ENCODE results near the gene PRKAG1.

Gene PRKAG1

DNA sequence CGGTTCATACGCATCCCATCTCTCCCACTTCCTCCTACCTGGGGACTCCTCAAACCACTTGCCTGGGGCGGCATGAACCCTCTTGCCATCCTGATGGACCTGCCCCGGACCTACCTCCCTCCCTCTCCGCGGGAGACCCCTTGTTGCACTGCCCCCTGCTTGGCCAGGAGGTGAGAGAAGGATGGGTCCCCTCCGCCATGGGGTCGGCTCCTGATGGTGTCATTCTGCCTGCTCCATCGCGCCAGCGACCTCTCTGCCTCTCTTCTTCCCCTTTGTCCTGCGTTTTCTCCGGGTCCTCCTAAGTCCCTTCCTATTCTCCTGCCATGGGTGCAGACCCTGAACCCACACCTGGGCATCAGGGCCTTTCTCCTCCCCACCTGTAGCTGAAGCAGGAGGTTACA is 36.8 kb downstream of the PRKAG1 start:
- DNase-seq (ENCODE audit: low spot score) = no peak

DNA sequence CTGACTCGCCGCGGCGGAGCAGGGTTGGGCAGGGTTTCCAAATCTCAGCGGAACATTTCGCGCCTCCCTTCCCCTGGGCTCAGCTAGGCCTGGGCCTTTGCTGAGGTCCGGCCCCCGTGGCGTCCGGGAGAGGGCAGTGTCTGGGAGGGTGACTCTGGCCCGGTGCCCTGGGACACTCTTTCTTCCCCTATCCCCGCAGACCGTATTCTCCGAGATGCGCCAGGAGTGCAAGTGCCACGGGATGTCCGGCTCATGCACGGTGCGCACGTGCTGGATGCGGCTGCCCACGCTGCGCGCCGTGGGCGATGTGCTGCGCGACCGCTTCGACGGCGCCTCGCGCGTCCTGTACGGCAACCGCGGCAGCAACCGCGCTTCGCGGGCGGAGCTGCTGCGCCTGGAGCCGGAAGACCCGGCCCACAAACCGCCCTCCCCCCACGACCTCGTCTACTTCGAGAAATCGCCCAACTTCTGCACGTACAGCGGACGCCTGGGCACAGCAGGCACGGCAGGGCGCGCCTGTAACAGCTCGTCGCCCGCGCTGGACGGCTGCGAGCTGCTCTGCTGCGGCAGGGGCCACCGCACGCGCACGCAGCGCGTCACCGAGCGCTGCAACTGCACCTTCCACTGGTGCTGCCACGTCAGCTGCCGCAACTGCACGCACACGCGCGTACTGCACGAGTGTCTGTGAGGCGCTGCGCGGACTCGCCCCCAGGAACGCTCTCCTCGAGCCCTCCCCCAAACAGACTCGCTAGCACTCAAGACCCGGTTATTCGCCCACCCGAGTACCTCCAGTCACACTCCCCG is 37.4 kb downstream of the PRKAG1 start:
- no peak for DNase-seq (ENCODE audit: low spot score)

DNA sequence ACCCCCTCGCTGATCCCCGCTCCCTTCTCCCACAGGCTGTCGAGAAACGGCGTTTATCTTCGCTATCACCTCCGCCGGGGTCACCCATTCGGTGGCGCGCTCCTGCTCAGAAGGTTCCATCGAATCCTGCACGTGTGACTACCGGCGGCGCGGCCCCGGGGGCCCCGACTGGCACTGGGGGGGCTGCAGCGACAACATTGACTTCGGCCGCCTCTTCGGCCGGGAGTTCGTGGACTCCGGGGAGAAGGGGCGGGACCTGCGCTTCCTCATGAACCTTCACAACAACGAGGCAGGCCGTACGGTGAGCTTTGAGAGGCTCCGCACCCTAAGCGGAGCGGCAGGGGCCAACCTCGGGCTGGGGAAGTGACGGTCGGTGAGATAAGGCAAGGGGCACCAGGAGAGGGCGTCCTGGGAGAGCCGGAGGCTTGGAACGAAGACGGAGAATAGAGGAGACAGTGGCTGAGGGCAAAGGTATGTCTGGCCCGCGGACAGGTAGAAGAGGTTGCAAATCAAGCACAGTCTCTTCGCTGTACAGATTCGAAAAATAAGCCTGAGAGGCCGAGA is 38.1 kb downstream of the PRKAG1 start:
- no peak for DNase-seq (ENCODE audit: low spot score)

DNA sequence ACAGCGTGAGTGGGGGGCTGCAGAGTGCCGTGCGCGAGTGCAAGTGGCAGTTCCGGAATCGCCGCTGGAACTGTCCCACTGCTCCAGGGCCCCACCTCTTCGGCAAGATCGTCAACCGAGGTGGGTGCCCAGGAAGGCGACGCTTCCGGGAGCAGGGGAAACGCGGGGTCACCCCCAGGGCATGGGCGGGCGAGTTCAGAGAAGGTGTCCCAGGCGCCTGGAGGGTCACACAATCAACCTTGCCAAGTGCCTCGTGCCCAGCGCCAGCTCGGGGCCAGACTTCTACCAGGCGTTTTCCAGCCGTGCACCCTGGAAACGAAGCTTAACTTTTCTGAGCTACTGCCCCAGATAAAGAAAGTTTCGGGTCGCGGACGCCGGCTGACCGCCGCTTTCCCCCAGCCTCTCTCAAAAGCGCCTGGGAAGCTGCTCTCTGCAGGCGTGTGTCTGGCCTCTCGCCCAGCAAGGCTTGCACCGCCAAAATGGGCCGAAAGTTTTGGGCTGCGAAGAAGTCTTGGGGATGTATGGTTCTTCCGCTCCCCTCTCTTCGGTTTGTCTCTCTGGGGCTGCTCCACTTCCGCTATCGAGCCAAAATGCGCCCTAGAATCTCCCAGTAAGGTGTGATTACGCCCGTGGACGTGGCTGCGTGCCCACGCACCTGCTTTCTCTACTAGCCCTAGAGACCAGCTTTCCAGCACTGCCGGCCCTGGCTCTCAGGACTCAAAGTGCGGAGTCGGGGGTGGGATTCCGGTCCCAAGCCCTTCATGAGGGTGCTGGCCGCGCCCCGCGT is 38.8 kb downstream of the PRKAG1 start:
- DNase-seq (ENCODE audit: low spot score) = no peak

DNA sequence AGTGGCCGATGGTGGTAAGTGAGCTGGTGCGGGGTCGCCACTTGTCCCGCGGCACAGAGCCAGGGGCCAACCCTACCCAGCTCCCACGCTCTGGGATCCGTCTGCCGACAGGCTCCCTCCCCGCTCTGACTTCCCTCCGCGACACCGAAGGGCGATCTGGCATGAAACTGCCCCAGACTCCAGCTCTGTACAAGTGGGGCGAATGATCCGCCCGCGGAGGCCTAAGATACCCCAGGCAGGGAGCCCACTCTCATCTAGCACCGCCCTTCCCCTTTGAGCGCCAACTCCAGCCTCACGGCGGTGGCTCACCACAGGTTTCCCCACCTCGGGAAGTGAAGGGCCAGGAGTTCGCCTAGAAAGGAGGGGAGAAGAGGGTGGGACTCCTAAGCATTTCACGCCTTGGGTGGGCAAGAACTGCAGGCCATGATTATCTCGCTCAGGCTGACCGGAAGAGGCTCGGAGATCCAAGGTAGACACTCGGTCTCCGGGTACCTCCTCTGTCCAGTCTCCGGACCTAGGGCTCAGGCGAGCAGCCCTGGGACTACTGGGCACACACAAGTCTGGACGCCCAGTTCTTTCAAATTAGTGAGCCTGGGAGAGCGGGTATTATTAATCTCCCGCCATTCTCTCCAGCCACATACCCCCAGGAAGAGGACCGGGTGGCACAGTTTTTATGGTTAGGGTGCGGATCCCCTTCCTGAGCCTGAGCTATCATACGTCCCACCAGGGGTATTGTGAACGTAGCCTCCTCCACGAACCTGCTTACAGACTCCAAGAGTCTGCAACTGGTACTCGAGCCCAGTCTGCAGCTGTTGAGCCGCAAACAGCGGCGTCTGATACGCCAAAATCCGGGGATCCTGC is 39.6 kb downstream of the PRKAG1 start:
- no peak for DNase-seq (ENCODE audit: low spot score)

DNA sequence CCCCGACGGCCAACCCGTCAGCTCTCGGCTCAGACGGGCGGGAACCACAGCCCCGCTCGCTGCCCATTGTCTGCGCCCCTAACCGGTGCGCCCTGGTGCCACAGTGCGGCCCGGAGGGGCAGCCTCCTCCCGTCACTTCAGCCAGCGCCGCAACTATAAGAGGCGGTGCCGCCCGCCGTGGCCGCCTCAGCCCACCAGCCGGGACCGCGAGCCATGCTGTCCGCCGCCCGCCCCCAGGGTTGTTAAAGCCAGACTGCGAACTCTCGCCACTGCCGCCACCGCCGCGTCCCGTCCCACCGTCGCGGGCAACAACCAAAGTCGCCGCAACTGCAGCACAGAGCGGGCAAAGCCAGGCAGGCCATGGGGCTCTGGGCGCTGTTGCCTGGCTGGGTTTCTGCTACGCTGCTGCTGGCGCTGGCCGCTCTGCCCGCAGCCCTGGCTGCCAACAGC is 40.3 kb downstream of the PRKAG1 start, which contains the start of gene WNT1:
Gene WNT1, plus strand, starts transcription at position 32 of the 450 bp plus-strand sequence. Its CDS starts 329 bp downstream, at position 361.
- DNase-seq (ENCODE audit: low spot score) = no peak

DNA sequence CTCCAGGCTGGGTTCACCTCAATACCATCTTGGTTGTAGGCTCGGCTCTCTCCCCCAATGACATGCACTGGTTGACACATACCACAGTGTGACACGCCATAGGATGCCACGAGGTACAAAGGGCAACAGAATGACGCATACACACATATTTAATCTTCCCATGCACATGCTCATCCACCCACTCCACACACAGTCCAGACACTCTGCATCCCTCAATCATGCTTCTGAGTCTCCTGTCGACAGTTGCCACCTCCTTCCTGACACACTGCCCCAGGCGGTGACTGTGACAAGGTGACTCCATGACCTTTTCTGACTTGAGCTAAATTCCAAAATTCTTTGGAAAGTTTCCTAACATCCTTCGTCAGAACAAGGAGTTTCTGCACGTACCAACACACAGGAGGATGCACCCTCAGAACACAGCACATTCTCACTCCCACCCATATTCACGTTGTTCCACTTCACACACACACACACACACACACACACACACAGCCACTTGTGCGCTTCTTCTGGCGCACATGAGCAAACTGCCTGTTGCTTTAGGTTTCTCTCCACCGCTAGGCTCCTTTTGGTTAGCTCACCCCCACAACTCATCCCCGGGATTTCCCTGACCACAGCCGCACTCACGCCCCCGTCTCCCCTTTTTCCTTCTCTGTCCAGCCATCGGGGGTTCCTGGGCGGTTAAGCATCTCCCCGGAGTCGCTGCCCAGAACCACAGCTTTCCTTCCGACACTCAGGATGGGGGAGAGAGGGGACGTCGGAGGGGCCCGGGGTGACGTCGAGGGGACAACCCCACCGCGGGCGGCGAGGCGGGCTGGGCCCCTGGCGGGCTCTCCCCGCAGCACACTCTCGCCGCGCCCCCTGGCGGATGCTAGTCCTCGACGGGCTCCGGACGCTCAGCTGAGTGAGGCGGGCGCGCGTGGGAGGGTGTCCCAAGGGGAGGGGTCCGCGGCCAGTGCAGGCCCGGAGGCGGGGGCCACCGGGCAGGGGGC is 41.0 kb downstream of the PRKAG1 start:
- DNase-seq (ENCODE audit: low spot score) = no peak

DNA sequence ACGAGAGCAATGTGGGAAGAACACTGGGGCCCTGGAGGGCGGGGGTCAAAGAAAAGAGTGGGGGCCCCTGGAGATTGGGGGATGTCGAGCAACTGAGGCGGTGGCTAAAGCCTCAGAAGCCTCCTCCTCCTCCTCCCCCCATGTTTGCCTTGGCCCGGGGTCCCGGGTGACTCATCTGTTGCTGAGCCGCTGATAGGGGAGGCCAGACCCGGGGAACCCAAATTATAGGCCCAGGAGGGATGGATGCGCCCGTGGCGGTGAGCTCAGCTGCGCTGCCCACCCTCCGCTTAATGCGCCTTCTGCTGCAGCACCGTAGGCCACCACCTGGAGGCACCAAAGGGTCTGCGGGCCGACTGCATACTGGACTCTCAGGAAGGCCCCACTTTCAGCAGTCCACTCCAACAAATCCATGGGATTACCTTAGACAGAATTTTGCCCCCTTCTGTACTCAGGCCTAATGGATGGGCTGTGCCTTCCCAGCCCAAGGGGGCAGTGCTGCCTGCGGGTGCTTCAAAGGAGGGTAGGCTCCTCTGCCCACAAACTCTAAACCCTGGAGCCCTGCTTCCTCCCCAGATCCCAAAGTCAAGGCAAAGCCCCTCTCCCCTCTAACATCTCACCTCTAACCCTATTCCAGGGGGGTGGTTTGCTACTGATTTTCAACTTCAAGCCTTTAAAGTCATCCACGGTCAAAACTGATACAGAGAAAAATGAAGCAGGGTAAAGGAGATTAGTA is 44.5 kb downstream of the PRKAG1 start:
- no peak for DNase-seq (ENCODE audit: low spot score)

DNA sequence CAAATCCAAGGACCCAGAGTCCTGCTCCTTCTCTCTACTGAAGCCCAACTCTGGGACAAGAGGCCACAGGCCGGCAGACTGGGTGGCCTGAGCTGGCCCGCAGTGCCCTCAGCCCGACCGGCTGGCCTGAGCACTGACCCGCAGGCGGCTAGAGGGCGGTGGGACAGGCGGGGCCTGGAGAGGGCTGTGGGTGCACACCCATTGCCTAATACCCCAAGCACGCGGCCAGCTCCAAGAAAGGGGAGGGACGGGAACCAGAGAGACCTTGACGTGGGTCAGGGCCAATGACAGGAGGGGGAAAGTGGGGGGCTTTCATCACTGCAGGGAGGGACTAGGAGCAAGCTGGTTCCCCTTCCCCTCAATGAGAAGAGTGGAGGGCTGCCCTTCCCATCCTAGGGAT is 45.0 kb downstream of the PRKAG1 start:
- DNase-seq (ENCODE audit: low spot score) = no peak

DNA sequence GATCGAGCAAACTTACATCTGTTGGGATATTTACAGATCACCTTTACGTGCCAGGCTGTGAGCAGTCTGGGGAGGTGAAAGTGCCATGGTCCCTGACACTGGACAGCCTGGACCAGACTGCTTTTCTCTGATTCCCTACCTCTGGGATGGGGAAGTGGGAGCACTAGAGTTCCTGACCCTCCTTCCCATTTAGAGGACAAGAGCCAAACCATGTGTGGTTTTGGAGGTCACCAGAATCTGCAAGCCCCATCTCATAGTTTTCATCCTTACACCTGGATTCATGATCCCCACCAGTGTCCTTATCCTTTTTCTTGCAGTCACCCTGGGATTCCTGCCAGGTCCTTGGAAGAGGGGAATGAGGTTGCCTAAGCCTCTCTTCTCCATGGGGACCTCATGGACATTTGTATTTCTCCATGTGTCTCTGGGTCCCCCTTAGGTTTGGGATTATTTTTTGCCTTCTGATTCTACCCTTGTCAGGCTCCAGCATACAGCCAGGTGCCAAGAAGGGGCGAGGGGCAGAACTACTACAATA is 45.6 kb downstream of the PRKAG1 start:
- no peak for DNase-seq (ENCODE audit: low spot score)

DNA sequence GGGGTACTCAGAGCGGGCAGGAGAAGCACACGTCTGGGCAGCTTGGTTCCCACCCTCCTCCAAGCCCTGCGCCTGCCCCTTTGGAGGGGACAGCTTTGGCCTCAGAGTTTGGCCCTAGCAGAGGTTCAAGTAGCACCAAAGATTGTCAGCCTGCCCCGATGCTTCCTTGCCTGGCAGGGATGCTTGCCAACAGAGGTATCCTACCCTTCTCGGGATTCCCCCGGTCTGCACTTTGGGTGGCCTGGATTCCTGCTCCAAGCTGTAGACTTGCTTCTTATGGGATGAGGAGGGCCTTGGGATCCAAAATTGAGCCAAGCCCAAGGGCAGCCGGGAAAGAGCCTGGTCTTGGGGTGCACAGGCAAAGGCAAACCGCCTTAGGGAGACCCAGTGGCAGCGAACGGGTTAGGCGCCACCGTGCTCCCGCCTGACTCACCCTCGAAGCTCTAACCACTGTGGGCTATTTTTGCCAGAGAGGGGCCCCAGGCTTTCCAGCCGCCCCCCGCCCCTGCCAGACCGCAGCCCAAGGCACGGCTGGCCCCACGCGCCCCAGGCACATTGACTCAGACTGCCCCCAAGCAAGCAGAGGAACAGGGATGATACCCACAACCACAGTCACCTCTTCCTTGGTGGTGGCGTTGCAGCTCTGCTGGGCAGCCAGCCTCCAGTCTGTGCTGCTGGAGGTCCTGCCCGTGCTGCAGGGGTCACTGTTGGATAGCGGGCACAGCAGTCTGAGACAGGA is 46.2 kb downstream of the PRKAG1 start:
- DNase-seq (ENCODE audit: low spot score) = no peak

DNA sequence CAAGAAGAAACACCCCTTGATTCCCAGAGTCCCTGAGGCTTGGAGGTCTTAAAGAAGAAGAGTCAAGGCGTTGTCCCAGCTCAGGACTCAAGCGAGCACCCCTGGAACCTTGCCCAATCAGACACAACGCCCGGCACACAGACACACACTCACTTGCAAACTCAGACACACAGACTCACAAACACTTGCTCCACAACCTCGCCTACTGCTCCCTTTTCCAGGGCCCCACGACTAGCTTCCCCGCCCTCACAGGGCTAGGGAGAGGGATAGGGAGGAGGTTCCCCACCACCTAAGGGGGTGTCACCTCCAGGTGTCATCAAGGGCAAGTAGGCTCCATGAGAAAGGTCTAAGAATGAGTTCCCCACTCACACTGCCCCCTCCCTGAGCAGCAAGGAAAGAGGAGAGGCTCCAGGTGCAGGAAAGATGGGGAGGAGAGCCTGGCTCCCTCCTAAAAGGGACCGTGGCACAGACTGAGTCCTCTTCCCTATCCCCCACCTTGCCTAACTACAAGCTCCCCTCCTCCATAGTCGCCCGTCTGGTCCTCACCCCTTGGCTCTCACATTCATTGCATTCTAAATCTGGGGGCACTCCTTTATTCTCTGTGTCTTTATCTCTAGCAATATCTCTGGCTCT is 47.8 kb downstream of the PRKAG1 start:
- no peak for DNase-seq (ENCODE audit: low spot score)

DNA sequence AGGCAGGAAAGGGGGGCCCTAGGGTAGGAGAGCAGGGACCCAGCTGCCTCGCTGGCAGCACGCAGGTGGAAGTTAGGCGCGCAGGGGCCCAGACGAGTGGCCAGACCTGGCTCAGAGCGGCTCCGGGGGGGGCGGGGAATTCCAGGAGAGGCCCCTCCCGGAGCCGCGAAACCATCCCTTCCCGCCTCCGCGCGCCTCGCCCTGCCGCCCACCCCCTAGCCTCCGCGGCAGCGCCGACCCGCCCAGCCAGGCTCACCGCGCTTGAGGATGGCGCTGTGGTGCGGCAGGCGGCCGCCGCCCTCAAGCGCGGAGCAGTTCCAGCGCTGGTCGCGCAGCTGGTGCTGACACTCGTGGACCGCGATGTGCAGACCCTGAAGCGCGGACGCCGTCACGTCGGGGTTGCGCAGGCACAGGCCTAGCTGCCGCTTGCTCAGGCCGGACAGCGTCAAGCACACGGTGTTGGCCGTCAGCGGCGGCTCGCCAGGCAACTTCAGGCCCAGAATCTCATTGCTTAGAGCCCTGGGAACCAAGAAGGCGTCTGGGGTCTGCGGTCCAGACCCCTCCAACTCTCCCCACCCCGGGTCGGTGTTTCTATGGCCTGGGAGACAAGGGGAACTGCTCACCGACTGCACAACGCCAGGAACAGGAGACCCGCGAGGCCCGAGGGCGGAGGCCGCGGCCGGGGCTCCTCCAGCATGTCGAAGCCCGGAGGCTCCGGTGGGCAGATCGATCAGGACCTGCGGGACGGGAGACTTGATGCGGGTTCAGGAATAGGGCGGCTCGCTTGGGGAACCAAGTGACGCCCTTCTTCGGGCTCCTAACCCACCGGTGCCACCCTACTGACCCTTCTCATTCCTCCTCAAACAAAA is 48.5 kb downstream of the PRKAG1 start:
- DNase-seq (ENCODE audit: low spot score) = no peak

DNA sequence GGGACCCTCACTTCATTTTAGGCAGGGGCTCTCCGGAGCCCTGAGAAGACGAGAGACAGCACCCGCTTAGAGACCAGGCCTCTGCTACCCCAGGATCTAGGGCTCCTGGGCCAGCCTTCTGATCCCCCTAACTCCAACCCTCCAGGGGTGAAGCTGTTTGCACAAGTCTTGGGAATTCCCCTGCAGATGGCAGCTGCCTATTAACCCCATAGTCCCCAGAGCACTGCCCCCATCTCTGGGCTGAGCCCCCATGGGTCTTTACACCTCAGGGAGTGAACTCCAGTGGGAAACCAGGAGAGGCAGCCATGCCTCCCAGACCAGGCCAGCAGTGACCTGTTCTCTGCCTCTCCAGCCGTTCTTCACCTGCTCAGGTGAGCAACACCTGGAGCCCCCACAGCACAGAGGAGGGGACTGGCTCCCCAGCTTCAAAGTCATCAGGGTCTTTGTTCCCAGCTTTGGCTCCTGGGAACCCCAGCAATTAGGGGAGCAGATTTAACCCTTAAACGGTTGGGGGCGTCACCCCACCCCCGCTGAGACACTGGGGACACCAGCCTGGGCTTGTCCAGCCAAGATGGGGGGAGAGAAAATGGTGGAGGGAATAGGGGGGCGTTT is 49.3 kb downstream of the PRKAG1 start:
- DNase-seq (ENCODE audit: low spot score) = no peak

DNA sequence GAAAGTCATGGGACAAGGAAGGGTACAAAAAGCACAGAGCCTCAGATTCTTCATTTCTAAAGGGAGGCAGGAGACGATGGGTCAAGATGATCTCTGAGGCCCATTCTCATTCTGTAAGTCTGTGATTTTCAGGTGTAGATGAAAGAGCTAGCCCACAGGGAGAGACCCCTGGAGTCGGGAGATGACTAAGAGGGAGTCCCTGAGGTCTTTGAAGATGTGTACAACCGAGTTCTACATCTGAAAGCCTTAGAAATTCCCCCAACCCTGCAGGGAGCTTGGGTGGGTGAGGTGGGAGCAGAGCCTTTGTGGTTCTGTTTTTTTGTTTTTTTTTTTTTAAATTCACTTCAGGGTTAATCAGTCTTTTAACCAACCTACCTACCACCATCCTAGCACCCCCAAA is 50.1 kb downstream of the PRKAG1 start:
- no peak for DNase-seq (ENCODE audit: low spot score)

DNA sequence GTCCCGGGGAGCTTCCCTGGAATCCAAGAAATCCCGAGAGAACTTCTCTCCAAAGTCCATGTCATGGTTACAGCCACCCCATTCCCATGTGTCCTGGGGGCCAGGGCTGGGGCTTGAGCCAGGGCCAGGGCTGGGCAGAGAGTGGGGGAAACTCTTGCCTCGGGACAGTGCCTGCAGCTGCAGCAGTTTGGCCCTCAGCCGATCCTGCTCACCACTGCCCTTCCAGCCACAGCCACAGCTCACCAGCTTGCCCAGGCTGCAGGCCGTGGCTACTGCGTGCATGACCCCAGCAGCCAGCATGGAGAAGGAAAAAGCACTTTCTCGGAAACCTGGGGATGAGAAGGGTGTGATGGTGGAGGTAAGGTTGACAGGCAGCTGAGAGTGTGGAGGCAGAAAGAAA is 50.6 kb downstream of the PRKAG1 start:
- no peak for DNase-seq (ENCODE audit: low spot score)
